Endothelial cell of umbilical vein (primary cell): ENCODE data around the gene FAM118A. TPM values are rescaled to one million over a fixed set of nuclear protein-coding genes. Genes with fewer than 3 reads are reported as not detected.

Source experiments
- BruUV-seq: library from RNA; stranded (reverse); fragments of 400-500 nt; replicated peaks from 2 replicates; lab custom pipeline; 2021; lab: Mats Ljungman, UMichigan
- CTCF ChIA-PET: fragments of 300-600, 350-600 bp; sonication (Branson Sonifier 250); formaldehyde crosslinking; loops from one replicate; lab custom pipeline; 2021; ENCODE audit warnings: antibody characterized with exemption, inconsistent platforms; lab: Charles Lee
- POLR2A ChIA-PET: fragments of 300-600, 350-600 bp; sonication (Branson Sonifier 250); formaldehyde crosslinking; loops from one replicate; lab custom pipeline; 2021; ENCODE audit warnings: antibody characterized with exemption, inconsistent platforms; lab: Charles Lee
- DNase-seq: peaks from one replicate; pipeline ENCODE4 v3.0.0-alpha.2; 2011; ENCODE audit warnings: low read depth, low spot score
- FAIRE-seq: peaks from 2 replicates; lab custom pipeline; 2011; peaks lifted over from hg19 to GRCh38; lab: Jason Lieb, UNC
- H2AFZ ChIP-seq: 2 replicates; pipeline ENCODE4 v1.6.0; 2012; ENCODE audit warnings: low read depth, low read length, control low read depth, inconsistent platforms
- H3K27ac ChIP-seq: 2 replicates; pipeline ENCODE4 v1.5.1; 2011; ENCODE audit warnings: low read depth, mild to moderate bottlenecking, control low read depth, low read length, moderate library complexity; ENCODE audit not compliant: insufficient read depth
- H3K27me3 ChIP-seq, 2 experiments: 2 replicates each; pipeline versions ENCODE4 v1.6.0 to v1.6.1; 2011; ENCODE audit warnings: low read length in 2 of 2, mixed read lengths in 1 of 2; ENCODE audit not compliant: control insufficient read depth in 2 of 2, insufficient read depth in 2 of 2
- H3K36me3 ChIP-seq, 2 experiments: 2 replicates in 1 of 2; 3 replicates in 1 of 2; pipeline ENCODE4 v1.5.1; 2011; ENCODE audit warnings: low read length in 2 of 2, mild to moderate bottlenecking in 1 of 2, moderate library complexity in 1 of 2; ENCODE audit not compliant: control insufficient read depth in 2 of 2, insufficient read depth in 2 of 2; ENCODE audit errors: extremely low read depth in 1 of 2
- H3K4me1 ChIP-seq: 3 replicates; pipeline ENCODE4 v1.5.1; 2011; ENCODE audit warnings: mild to moderate bottlenecking, low read length; ENCODE audit not compliant: control insufficient read depth, insufficient read depth; ENCODE audit errors: extremely low read depth
- H3K4me2 ChIP-seq: 2 replicates; pipeline ENCODE4 v1.6.1; 2011; ENCODE audit warnings: low read length, control low read depth, mixed read lengths; ENCODE audit not compliant: insufficient read depth
- H3K4me3 ChIP-seq, 3 experiments: fragments of 200-600 bp in 1 of 3; sonication (generic), shearing (Covaris generic) in 1 of 3; replicated peaks in 1 of 3; 2 replicates each; pipeline ENCODE4 v1.5.1; 2011 to 2016; ENCODE audit warnings: control low read depth in 3 of 3, low read length in 3 of 3, mild to moderate bottlenecking in 2 of 3, inconsistent platforms in 1 of 3, low read depth in 1 of 3, moderate library complexity in 1 of 3; ENCODE audit not compliant: insufficient read depth in 1 of 3
- H3K79me2 ChIP-seq: 2 replicates; pipeline ENCODE4 v1.6.0; 2012; ENCODE audit warnings: low read length, inconsistent platforms; ENCODE audit not compliant: control insufficient read depth, insufficient read depth
- H3K9ac ChIP-seq: replicated peaks from 2 replicates; pipeline ENCODE3; 2011; ENCODE audit warnings: low read length, control low read depth; ENCODE audit not compliant: insufficient read depth; ENCODE audit errors: extremely low read depth
- H3K9me1 ChIP-seq: replicated peaks from 3 replicates; pipeline ENCODE4 v1.6.0; 2011; ENCODE audit warnings: mild to moderate bottlenecking, low read length; ENCODE audit not compliant: control insufficient read depth, insufficient read depth; ENCODE audit errors: extremely low read depth
- H3K9me3 ChIP-seq: replicated peaks from 2 replicates; pipeline ENCODE4 v1.5.1; 2012; ENCODE audit warnings: low read length, inconsistent platforms; ENCODE audit not compliant: control insufficient read depth, insufficient read depth
- H4K20me1 ChIP-seq: replicated peaks from 2 replicates; pipeline ENCODE3; 2011; ENCODE audit warnings: mild to moderate bottlenecking, low read length; ENCODE audit not compliant: control insufficient read depth, insufficient read depth; ENCODE audit errors: extremely low read depth
- CTCF ChIP-seq, 2 donors: IDR thresholded peaks; 1 replicate in 1 of 2; 2 replicates in 1 of 2; pipeline ENCODE4 v1.5.1; 2011; ENCODE audit warnings: low read length in 2 of 2, mild to moderate bottlenecking in 2 of 2, moderate library complexity in 2 of 2, control low read depth in 1 of 2, inconsistent platforms in 1 of 2, low read depth in 1 of 2; ENCODE audit not compliant: insufficient read depth in 1 of 2; ENCODE audit errors: extremely low read depth in 1 of 2
- EZH2 ChIP-seq: IDR thresholded peaks from 2 replicates; pipeline ENCODE4 v1.6.1; 2012; ENCODE audit warnings: borderline replicate concordance, low read depth, mild to moderate bottlenecking, moderate library complexity, low read length, inconsistent platforms; ENCODE audit not compliant: severe bottlenecking
- FOS ChIP-seq: IDR thresholded peaks from 2 replicates; pipeline ENCODE4 v1.6.1; 2011; ENCODE audit warnings: mild to moderate bottlenecking, low read length, moderate library complexity, borderline replicate concordance; ENCODE audit not compliant: insufficient read depth
- GATA2 ChIP-seq: IDR thresholded peaks from 2 replicates; pipeline ENCODE4 v1.7.0; 2011; ENCODE audit warnings: low read depth, mild to moderate bottlenecking, moderate library complexity, mixed read lengths, low read length; ENCODE audit not compliant: insufficient read length, insufficient read depth
- JUN ChIP-seq: IDR thresholded peaks from 2 replicates; pipeline ENCODE4 v1.6.1; 2011; ENCODE audit warnings: borderline replicate concordance, low read depth; ENCODE audit not compliant: insufficient read length, insufficient read depth
- MAX ChIP-seq: IDR thresholded peaks from 2 replicates; pipeline ENCODE4 v1.6.1; 2011; ENCODE audit not compliant: insufficient read depth, insufficient read length
- MYC ChIP-seq: IDR thresholded peaks from one replicate; pipeline ENCODE4 v1.6.1; 2011; ENCODE audit warnings: mild to moderate bottlenecking, low read depth, low read length
- POLR2A ChIP-seq: IDR thresholded peaks from 2 replicates; pipeline ENCODE4 v1.6.1; 2012; ENCODE audit warnings: low read depth, mild to moderate bottlenecking, control low read depth, low read length
- POLR2AphosphoS5 ChIP-seq: IDR thresholded peaks from 2 replicates; pipeline ENCODE4 v1.6.1; 2012; ENCODE audit warnings: low read depth, mild to moderate bottlenecking, control low read depth, low read length, moderate library complexity; ENCODE audit not compliant: insufficient read depth
- dilution Hi-C: fragments of 300-500 bp; cut with MboI; formaldehyde crosslinking; loops from one replicate; pipeline ENCODE4 v1.15.0; 2019; ENCODE audit warnings: low sequenced_read_pairs; ENCODE audit not compliant: extremely low pct_ligation_motif_present
- intact Hi-C: fragments of 100-400 bp; cut with micrococcal nuclease; formaldehyde crosslinking; loops from one replicate; pipeline ENCODE4 v1.10.0; 2022
- polyA plus RNA-seq, 4 experiments: library from polyadenylated mRNA; depleted of rRNA in 3 of 4; stranded (reverse) in 3 of 4; unstranded in 1 of 4; fragments of >200 nt; gene quantifications; 2 replicates each; pipeline versions ENCODE4 v1.2.1 to v1.2.3, GENCODE V29; 2011 to 2012; ENCODE audit warnings: missing spikeins in 1 of 4
- total RNA-seq: library from RNA; stranded (reverse); gene quantifications from 2 replicates; pipeline ENCODE4 v1.2.3, GENCODE V29; 2021

FAM118A gene
- total and polyA plus RNA-seq, 2 donors (not counting 3 experiments of a cell fraction or from before 2014, with no cell fraction given), result 20.2 to 25.6 TPM

DNA sequence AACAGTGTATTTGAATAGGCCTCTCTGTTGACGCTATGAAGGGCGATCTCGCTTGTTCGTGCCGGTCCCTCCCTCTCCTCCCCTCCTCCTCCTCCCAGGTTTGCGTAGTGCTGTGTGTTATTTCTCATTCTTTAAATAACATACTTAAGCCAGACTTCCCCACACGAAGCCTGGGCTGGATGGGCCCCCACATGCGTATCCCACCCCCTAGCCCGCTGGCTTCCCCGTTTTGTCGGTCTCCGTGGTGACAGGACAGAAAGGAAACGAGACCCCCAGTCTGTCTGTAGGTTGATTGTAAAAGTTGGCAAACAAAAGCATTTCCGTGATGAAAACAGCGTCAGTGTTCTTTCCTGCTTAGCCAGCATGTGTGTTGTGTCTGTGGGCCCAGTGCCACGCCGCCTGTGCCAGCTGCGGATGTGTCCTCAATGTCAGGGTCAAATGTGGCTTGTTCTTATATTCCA, 27.3 kb downstream of the FAM118A start:
- Histone ChIP-seq H3K27ac (peak overlapping the region; percentile 96), H3K79me2 (no peaks in the 10 kb centered on the region), H3K9ac (peak overlapping the region; percentile 94), H3K4me1 (peaks cover 22% of the 10 kb centered on the region), H3K36me3 (peaks cover 3 to 17% of the 10 kb centered on the region in 2 experiments), H3K9me1 (no peaks in the 10 kb centered on the region), H2AFZ (no peak overlapping the region), H3K4me2 (peak overlapping the region; percentile 67), H3K9me3 (no peaks in the 10 kb centered on the region), H3K27me3 (no peaks in the 10 kb centered on the region), H4K20me1 (no peaks in the 10 kb centered on the region), H3K4me3 (no peak overlapping the region)
- POLR2A ChIA-PET, result no interaction called here
- peak; percentile 99 for FAIRE-seq
- DNase-seq, result peak; percentile 100
- intact Hi-C loops, result loop anchor here (1.0 to 2.0 kb wide), 5 partner anchors 19 to 98 kb away; partner anchors contain the start of gene FAM118A
- dilution Hi-C loops, result no loop called here
- BruUV-seq, result no TSS peak
- TF ChIP-seq MYC, result peak; percentile 64
- TF ChIP-seq CTCF (IDR thresholded peaks at IDR 0.05; ENCODE audit: extremely low read depth in 1 of 2, insufficient read depth in 1 of 2, low read depth in 1 of 2, low read length in 2 of 2), result no peak
- peak; percentile 81 for TF ChIP-seq MAX
- TF ChIP-seq JUN, result peak; percentile 29
- TF ChIP-seq POLR2A, result no peak
- no peak for TF ChIP-seq EZH2
- peak; percentile 61 for TF ChIP-seq POLR2AphosphoS5
- no peak for TF ChIP-seq GATA2
- TF ChIP-seq FOS, result no peak
- CTCF ChIA-PET, result interaction anchor here (4.0 kb wide), 1 partner anchor 20 kb away, joined by 22 read pairs; no protein-coding TSS in a partner anchor
